ENCODE measurements around the gene DLG3.
A peak's percentile ranks its signal among the peaks of the same experiment; 100 is the strongest.

DLG3 gene

GRCh38 chrX:70494441-70494840 is 49.8 kb downstream of the DLG3 start:
- TF ChIP-seq, protein P1, sequence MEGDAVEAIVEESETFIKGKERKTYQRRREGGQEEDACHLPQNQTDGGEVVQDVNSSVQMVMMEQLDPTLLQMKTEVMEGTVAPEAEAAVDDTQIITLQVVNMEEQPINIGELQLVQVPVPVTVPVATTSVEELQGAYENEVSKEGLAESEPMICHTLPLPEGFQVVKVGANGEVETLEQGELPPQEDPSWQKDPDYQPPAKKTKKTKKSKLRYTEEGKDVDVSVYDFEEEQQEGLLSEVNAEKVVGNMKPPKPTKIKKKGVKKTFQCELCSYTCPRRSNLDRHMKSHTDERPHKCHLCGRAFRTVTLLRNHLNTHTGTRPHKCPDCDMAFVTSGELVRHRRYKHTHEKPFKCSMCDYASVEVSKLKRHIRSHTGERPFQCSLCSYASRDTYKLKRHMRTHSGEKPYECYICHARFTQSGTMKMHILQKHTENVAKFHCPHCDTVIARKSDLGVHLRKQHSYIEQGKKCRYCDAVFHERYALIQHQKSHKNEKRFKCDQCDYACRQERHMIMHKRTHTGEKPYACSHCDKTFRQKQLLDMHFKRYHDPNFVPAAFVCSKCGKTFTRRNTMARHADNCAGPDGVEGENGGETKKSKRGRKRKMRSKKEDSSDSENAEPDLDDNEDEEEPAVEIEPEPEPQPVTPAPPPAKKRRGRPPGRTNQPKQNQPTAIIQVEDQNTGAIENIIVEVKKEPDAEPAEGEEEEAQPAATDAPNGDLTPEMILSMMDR (IDR thresholded peaks at IDR 0.05; ENCODE audit: borderline replicate concordance, control extremely low read depth, extremely low read depth, insufficient read depth, missing control alignments): no peak
- no peak for DNase-seq (ENCODE audit: low spot score)
- in situ Hi-C loops (cut with MboI; ENCODE audit: low sequenced_read_pairs, unreplicated experiment): no loop called here

GRCh38 chrX:70496491-70496890 is 51.9 kb downstream of the DLG3 start:
- no peak for DNase-seq (ENCODE audit: low spot score)
- TF ChIP-seq, protein P1 (IDR thresholded peaks at IDR 0.05; ENCODE audit: borderline replicate concordance, control extremely low read depth, extremely low read depth, insufficient read depth, missing control alignments): no peak
- in situ Hi-C loops (cut with MboI; ENCODE audit: low sequenced_read_pairs, unreplicated experiment): no loop called here

DNA sequence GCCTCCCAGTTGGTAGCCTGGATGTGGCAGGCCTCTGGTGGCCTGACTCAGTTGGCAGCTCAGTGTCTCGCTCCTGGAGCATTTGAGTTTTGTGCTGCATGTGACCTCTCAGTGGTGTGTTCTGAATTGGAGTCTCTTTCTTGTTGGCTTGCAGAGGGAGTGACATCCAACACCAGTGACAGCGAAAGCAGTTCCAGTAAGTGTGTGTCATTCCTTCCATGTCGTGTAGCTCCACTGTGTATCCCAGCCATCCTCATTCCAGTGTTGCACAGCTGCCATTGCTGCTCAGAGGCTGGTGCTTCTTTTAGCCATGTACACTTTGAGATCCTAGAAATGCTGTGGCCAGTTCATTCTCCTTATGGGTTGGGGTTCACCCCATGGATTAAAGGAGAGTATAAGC is 52.4 kb downstream of the DLG3 start:
- in situ Hi-C loops (cut with MboI; ENCODE audit: low sequenced_read_pairs, unreplicated experiment): no loop called here
- TF ChIP-seq, protein P1 (IDR thresholded peaks at IDR 0.05; ENCODE audit: borderline replicate concordance, control extremely low read depth, extremely low read depth, insufficient read depth, missing control alignments): no peak
- no peak for DNase-seq (ENCODE audit: low spot score)

GRCh38 chrX:70498129-70498528 is 53.5 kb downstream of the DLG3 start:
- TF ChIP-seq, protein P1 (IDR thresholded peaks at IDR 0.05; ENCODE audit: borderline replicate concordance, control extremely low read depth, extremely low read depth, insufficient read depth, missing control alignments): no peak
- DNase-seq (ENCODE audit: low spot score): no peak
- in situ Hi-C loops (cut with MboI; ENCODE audit: low sequenced_read_pairs, unreplicated experiment): no loop called here

GRCh38 chrX:70500826-70501225 is 56.2 kb downstream of the DLG3 start:
- TF ChIP-seq, protein P1 (IDR thresholded peaks at IDR 0.05; ENCODE audit: borderline replicate concordance, control extremely low read depth, extremely low read depth, insufficient read depth, missing control alignments): no peak
- in situ Hi-C loops (cut with MboI; ENCODE audit: low sequenced_read_pairs, unreplicated experiment): no loop called here
- no peak for DNase-seq (ENCODE audit: low spot score)

- TF ChIP-seq, protein P1 (IDR thresholded peaks at IDR 0.05; ENCODE audit: borderline replicate concordance, control extremely low read depth, extremely low read depth, insufficient read depth, missing control alignments): no peak
- DNase-seq (ENCODE audit: low spot score): peak; percentile 16
- in situ Hi-C loops (cut with MboI; ENCODE audit: low sequenced_read_pairs, unreplicated experiment): no loop called here
Measured at GRCh38 chrX:70504772-70505450, 60.3 kb downstream of the DLG3 start.
